ENCODE data around the gene SIK3. TPM values are rescaled to one million over a fixed set of nuclear protein-coding genes. Genes with fewer than 3 reads are reported as not detected.

SIK3 gene
- total RNA-seq, 1 donor from 2014 or later: 29.4 TPM

GRCh38 chr11:116871248-116871647 is 227.0 kb downstream of the SIK3 start:
- no peak overlapping the region for H3K27ac Mint-ChIP-seq (ENCODE audit: unreplicated experiment)
- TF ChIP-seq, protein P1, sequence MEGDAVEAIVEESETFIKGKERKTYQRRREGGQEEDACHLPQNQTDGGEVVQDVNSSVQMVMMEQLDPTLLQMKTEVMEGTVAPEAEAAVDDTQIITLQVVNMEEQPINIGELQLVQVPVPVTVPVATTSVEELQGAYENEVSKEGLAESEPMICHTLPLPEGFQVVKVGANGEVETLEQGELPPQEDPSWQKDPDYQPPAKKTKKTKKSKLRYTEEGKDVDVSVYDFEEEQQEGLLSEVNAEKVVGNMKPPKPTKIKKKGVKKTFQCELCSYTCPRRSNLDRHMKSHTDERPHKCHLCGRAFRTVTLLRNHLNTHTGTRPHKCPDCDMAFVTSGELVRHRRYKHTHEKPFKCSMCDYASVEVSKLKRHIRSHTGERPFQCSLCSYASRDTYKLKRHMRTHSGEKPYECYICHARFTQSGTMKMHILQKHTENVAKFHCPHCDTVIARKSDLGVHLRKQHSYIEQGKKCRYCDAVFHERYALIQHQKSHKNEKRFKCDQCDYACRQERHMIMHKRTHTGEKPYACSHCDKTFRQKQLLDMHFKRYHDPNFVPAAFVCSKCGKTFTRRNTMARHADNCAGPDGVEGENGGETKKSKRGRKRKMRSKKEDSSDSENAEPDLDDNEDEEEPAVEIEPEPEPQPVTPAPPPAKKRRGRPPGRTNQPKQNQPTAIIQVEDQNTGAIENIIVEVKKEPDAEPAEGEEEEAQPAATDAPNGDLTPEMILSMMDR (IDR thresholded peaks at IDR 0.05; ENCODE audit: unreplicated experiment): no peak
- peaks cover 8% of the 10 kb centered on the region for H3K36me3 Mint-ChIP-seq (ENCODE audit: low read depth, unreplicated experiment)
- H3K9me3 Mint-ChIP-seq (ENCODE audit: unreplicated experiment): no peaks in the 10 kb centered on the region
- no peak overlapping the region for H3K4me3 Mint-ChIP-seq (ENCODE audit: unreplicated experiment)
- peaks cover 8% of the 10 kb centered on the region for H3K4me1 Mint-ChIP-seq (ENCODE audit: unreplicated experiment)
- DNase-seq (ENCODE audit: low spot score): no peak
- H3K27me3 Mint-ChIP-seq (ENCODE audit: unreplicated experiment): no peaks in the 10 kb centered on the region

- no peak overlapping the region for H3K4me3 Mint-ChIP-seq (ENCODE audit: unreplicated experiment)
- H3K27ac Mint-ChIP-seq (ENCODE audit: unreplicated experiment): no peak overlapping the region
- no peaks in the 10 kb centered on the region for H3K27me3 Mint-ChIP-seq (ENCODE audit: unreplicated experiment)
- DNase-seq (ENCODE audit: low spot score): no peak
- peaks cover 12% of the 10 kb centered on the region for H3K36me3 Mint-ChIP-seq (ENCODE audit: low read depth, unreplicated experiment)
- H3K9me3 Mint-ChIP-seq (ENCODE audit: unreplicated experiment): no peaks in the 10 kb centered on the region
- H3K4me1 Mint-ChIP-seq (ENCODE audit: unreplicated experiment): peaks cover 7% of the 10 kb centered on the region
- TF ChIP-seq, protein P1 (IDR thresholded peaks at IDR 0.05; ENCODE audit: unreplicated experiment): no peak
These were observed 228.2 kb downstream of the SIK3 start for GRCh38 chr11:116870054-116870453.

GRCh38 chr11:116869610-116870009 is 228.6 kb downstream of the SIK3 start:
- Mint-ChIP-seq H3K27ac (ENCODE audit: unreplicated experiment) (no peak overlapping the region), H3K4me3 (ENCODE audit: unreplicated experiment) (no peak overlapping the region), H3K9me3 (ENCODE audit: unreplicated experiment) (no peaks in the 10 kb centered on the region), H3K36me3 (ENCODE audit: low read depth, unreplicated experiment) (peaks cover 12% of the 10 kb centered on the region), H3K4me1 (ENCODE audit: unreplicated experiment) (peaks cover 7% of the 10 kb centered on the region), H3K27me3 (ENCODE audit: unreplicated experiment) (no peaks in the 10 kb centered on the region)
- no peak for DNase-seq (ENCODE audit: low spot score)
- TF ChIP-seq, protein P1 (IDR thresholded peaks at IDR 0.05; ENCODE audit: unreplicated experiment): no peak

DNA sequence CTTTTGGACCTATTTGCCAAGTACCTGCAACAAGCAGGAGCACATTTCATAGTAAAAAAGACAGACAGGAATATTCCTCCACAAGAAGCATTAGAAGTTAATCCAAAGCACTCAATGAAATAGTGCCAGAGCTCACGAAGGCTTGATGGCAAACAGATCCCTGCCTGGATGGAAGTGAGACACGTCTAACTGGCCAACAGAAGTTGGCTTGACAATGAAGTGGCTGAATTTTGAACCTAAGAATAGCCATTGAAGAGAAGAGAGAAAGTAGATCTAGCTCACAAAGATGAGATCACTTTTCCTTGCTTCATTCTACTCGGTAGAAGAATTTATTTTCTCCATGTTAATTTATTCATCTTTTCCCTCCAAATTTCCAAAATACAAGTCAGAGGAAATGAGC is 230.2 kb downstream of the SIK3 start:
- Mint-ChIP-seq H3K27ac (ENCODE audit: unreplicated experiment) (no peak overlapping the region), H3K27me3 (ENCODE audit: unreplicated experiment) (no peaks in the 10 kb centered on the region), H3K4me1 (ENCODE audit: unreplicated experiment) (peaks cover 7% of the 10 kb centered on the region), H3K4me3 (ENCODE audit: unreplicated experiment) (no peak overlapping the region), H3K36me3 (ENCODE audit: low read depth, unreplicated experiment) (peaks cover 17% of the 10 kb centered on the region), H3K9me3 (ENCODE audit: unreplicated experiment) (no peaks in the 10 kb centered on the region)
- DNase-seq (ENCODE audit: low spot score): no peak
- TF ChIP-seq, protein P1 (IDR thresholded peaks at IDR 0.05; ENCODE audit: unreplicated experiment): no peak

- no peaks in the 10 kb centered on the region for H3K27me3 Mint-ChIP-seq (ENCODE audit: unreplicated experiment)
- H3K36me3 Mint-ChIP-seq (ENCODE audit: low read depth, unreplicated experiment): peaks cover 17% of the 10 kb centered on the region
- H3K9me3 Mint-ChIP-seq (ENCODE audit: unreplicated experiment): no peaks in the 10 kb centered on the region
- no peak overlapping the region for H3K27ac Mint-ChIP-seq (ENCODE audit: unreplicated experiment)
- peaks cover 7% of the 10 kb centered on the region for H3K4me1 Mint-ChIP-seq (ENCODE audit: unreplicated experiment)
- no peak for DNase-seq (ENCODE audit: low spot score)
- H3K4me3 Mint-ChIP-seq (ENCODE audit: unreplicated experiment): no peak overlapping the region
- TF ChIP-seq, protein P1 (IDR thresholded peaks at IDR 0.05; ENCODE audit: unreplicated experiment): no peak
These were observed 230.6 kb downstream of the SIK3 start for GRCh38 chr11:116867619-116868018.
